Adrenal gland (tissue), 5 donors: Measurements from ENCODE around the gene SLC22A6.

Experiments used
- CTCF ChIP-seq, 6 experiments: fragments of 450-650 bp in 4 of 6; fragments of 200-600 bp in 2 of 6; sonication (generic) in 1 of 6; IDR thresholded peaks; 1 replicate in 5 of 6; 2 replicates in 1 of 6; pipeline versions ENCODE4 v1.5.1 to v1.8.0; 2016 to 2021; ENCODE audit warnings: antibody characterized with exemption in 6 of 6, mild to moderate bottlenecking in 2 of 6, moderate library complexity in 1 of 6
- POLR2A ChIP-seq, 2 donors: fragments of 450-650 bp; IDR thresholded peaks; one replicate each; pipeline ENCODE4 v1.6.1; 2017; ENCODE audit warnings: antibody characterized with exemption in 2 of 2, mild to moderate bottlenecking in 2 of 2, moderate library complexity in 1 of 2
- donor health status: DM: no; HTN: no; CAD: no.

- no peak for TF ChIP-seq CTCF (IDR thresholded peaks at IDR 0.05)
- no peak for TF ChIP-seq POLR2A (IDR thresholded peaks at IDR 0.05)
Measured at GRCh38 chr11:62953811-62954210, 31.0 kb downstream of the SLC22A6 start.
